Keratinocyte (primary cell): Measurements from ENCODE around the gene TBC1D8B. TPM values are rescaled to one million over a fixed set of nuclear protein-coding genes. Genes with fewer than 3 reads are reported as not detected.

Source experiments
- DNase-seq: peaks from one replicate; pipeline ENCODE4 v3.0.0-alpha.2; 2011; ENCODE audit warnings: low read depth, missing footprints, low spot score
- FAIRE-seq: peaks from 2 replicates; lab custom pipeline; 2011; peaks lifted over from hg19 to GRCh38; lab: Jason Lieb, UNC
- H2AFZ ChIP-seq: 2 replicates; pipeline ENCODE4 v1.6.0; 2012; ENCODE audit warnings: low read length, control low read depth, inconsistent platforms; ENCODE audit not compliant: control insufficient read depth
- H3K27ac ChIP-seq: 2 replicates; pipeline ENCODE4 v1.5.1; 2011; ENCODE audit warnings: low read length; ENCODE audit not compliant: control insufficient read depth, insufficient read depth
- H3K27me3 ChIP-seq: 3 replicates; pipeline ENCODE4 v1.6.0; 2011; ENCODE audit warnings: low read length; ENCODE audit not compliant: control insufficient read depth, insufficient read depth; ENCODE audit errors: extremely low read depth
- H3K36me3 ChIP-seq, 2 experiments: 2 replicates in 1 of 2; 3 replicates in 1 of 2; pipeline ENCODE4 v1.5.1; 2011; ENCODE audit warnings: low read length in 2 of 2, mild to moderate bottlenecking in 1 of 2; ENCODE audit not compliant: control insufficient read depth in 2 of 2, insufficient read depth in 2 of 2; ENCODE audit errors: extremely low read depth in 1 of 2
- H3K4me1 ChIP-seq: 3 replicates; pipeline ENCODE4 v1.5.1; 2011; ENCODE audit warnings: low read length; ENCODE audit not compliant: control insufficient read depth, insufficient read depth; ENCODE audit errors: extremely low read depth
- H3K4me2 ChIP-seq: 3 replicates; pipeline ENCODE4 v1.6.0; 2011; ENCODE audit warnings: low read depth, low read length; ENCODE audit not compliant: control insufficient read depth, insufficient read depth; ENCODE audit errors: extremely low read depth
- H3K4me3 ChIP-seq, 3 experiments: fragments of 200-600 bp in 1 of 3; sonication (generic) in 1 of 3; 2 replicates in 2 of 3; 3 replicates in 1 of 3; pipeline ENCODE4 v1.5.1; 2011 to 2016; ENCODE audit warnings: low read length in 3 of 3, mild to moderate bottlenecking in 3 of 3, control low read depth in 2 of 3, inconsistent platforms in 1 of 3, low read depth in 1 of 3, mixed read lengths in 1 of 3, mixed run types in 1 of 3, moderate library complexity in 1 of 3; ENCODE audit not compliant: control insufficient read depth in 2 of 3, insufficient read depth in 2 of 3; ENCODE audit errors: extremely low read depth in 1 of 3
- H3K79me2 ChIP-seq: 2 replicates; pipeline ENCODE4 v1.6.0; 2012; ENCODE audit warnings: low read length; ENCODE audit not compliant: control insufficient read depth, insufficient read depth
- H3K9ac ChIP-seq: 3 replicates; pipeline ENCODE4 v1.6.0; 2011; ENCODE audit warnings: low read length; ENCODE audit not compliant: control insufficient read depth, insufficient read depth; ENCODE audit errors: extremely low read depth
- H3K9me1 ChIP-seq: 3 replicates; pipeline ENCODE4 v1.6.0; 2011; ENCODE audit warnings: low read length; ENCODE audit not compliant: control insufficient read depth, insufficient read depth; ENCODE audit errors: extremely low read depth
- H3K9me3 ChIP-seq: 2 replicates; pipeline ENCODE4 v1.5.1; 2012; ENCODE audit warnings: low read depth, low read length; ENCODE audit not compliant: control insufficient read depth
- H4K20me1 ChIP-seq: 3 replicates; pipeline ENCODE4 v1.6.0; 2011; ENCODE audit warnings: low read length; ENCODE audit not compliant: control insufficient read depth, insufficient read depth; ENCODE audit errors: extremely low read depth
- EZH2 ChIP-seq: IDR thresholded peaks from one replicate; pipeline ENCODE4 v1.6.1; 2012; ENCODE audit warnings: inconsistent platforms, mild to moderate bottlenecking, low read length, moderate library complexity
- dilution Hi-C: fragments of 300-500 bp; cut with MboI; formaldehyde crosslinking; loops from one replicate; pipeline ENCODE4 v1.7.0; 2020; ENCODE audit warnings: low sequenced_read_pairs; ENCODE audit not compliant: extremely low pct_ligation_motif_present
- polyA plus RNA-seq, 5 experiments: library from polyadenylated mRNA; depleted of rRNA in 3 of 5; stranded (reverse) in 3 of 5; stranded (forward) in 1 of 5; unstranded in 1 of 5; fragments of >200 nt; gene quantifications; 1 replicate in 1 of 5; 2 replicates in 3 of 5; 3 replicates in 1 of 5; pipeline versions ENCODE4 v1.2.1 to v1.2.3, GENCODE V29; 2011 to 2012; ENCODE audit warnings: missing spikeins in 2 of 5, low read depth in 1 of 5, low replicate concordance in 1 of 5
- TF ChIP-seq, protein P1 (sequence below), 3 experiments: IDR thresholded peaks in 1 of 3; conservative IDR thresholded peaks in 1 of 3; optimal IDR thresholded peaks in 1 of 3; 2 replicates in 2 of 3; 3 replicates in 1 of 3; pipeline versions ENCODE3 to v1.5.1; 2011; ENCODE audit warnings: low read length in 3 of 3, mild to moderate bottlenecking in 3 of 3, moderate library complexity in 2 of 3, control low read depth in 1 of 3, inconsistent platforms in 1 of 3; ENCODE audit not compliant: insufficient read depth in 2 of 3; ENCODE audit errors: extremely low read depth in 1 of 3

The TBC1D8B gene
- polyA plus RNA-seq, 1 donor (not counting 4 experiments of a cell fraction or from before 2014, with no cell fraction given), result 5.4 TPM

- Histone ChIP-seq H3K27ac (no peak overlapping the region), H3K4me2 (no peak overlapping the region), H3K27me3 (peaks cover 7% of the 10 kb centered on the region), H3K4me3 (no peak overlapping the region), H3K9me3 (no peaks in the 10 kb centered on the region), H3K4me1 (peaks cover 13% of the 10 kb centered on the region), H2AFZ (no peak overlapping the region), H3K36me3 (no peaks in the 10 kb centered on the region), H3K79me2 (no peaks in the 10 kb centered on the region), H3K9ac (no peak overlapping the region), H4K20me1 (no peaks in the 10 kb centered on the region), H3K9me1 (no peaks in the 10 kb centered on the region)
- DNase-seq (no peak), FAIRE-seq (no peak)
- TF ChIP-seq, protein P1, sequence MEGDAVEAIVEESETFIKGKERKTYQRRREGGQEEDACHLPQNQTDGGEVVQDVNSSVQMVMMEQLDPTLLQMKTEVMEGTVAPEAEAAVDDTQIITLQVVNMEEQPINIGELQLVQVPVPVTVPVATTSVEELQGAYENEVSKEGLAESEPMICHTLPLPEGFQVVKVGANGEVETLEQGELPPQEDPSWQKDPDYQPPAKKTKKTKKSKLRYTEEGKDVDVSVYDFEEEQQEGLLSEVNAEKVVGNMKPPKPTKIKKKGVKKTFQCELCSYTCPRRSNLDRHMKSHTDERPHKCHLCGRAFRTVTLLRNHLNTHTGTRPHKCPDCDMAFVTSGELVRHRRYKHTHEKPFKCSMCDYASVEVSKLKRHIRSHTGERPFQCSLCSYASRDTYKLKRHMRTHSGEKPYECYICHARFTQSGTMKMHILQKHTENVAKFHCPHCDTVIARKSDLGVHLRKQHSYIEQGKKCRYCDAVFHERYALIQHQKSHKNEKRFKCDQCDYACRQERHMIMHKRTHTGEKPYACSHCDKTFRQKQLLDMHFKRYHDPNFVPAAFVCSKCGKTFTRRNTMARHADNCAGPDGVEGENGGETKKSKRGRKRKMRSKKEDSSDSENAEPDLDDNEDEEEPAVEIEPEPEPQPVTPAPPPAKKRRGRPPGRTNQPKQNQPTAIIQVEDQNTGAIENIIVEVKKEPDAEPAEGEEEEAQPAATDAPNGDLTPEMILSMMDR (optimal IDR thresholded peaks at IDR 0.05 in 1 of 3, IDR thresholded peaks at IDR 0.05 in 1 of 3, conservative IDR thresholded peaks at IDR 0.05 in 1 of 3; ENCODE audit: extremely low read depth in 1 of 3, insufficient read depth in 2 of 3, low read length in 3 of 3), result no peak
- no peak for TF ChIP-seq EZH2
- dilution Hi-C loops, result no loop called here
These were observed 96.8 kb downstream of the TBC1D8B start for GRCh38 chrX:106899276-106899675.

GRCh38 chrX:106899841-106900240 lies 97.4 kb downstream of the TBC1D8B start:
- Histone ChIP-seq H2AFZ (no peak overlapping the region), H3K4me1 (peaks cover 8% of the 10 kb centered on the region), H3K27me3 (peaks cover 7% of the 10 kb centered on the region), H3K27ac (no peak overlapping the region), H3K79me2 (no peaks in the 10 kb centered on the region), H4K20me1 (no peaks in the 10 kb centered on the region), H3K9ac (no peak overlapping the region), H3K4me3 (no peak overlapping the region), H3K9me3 (no peaks in the 10 kb centered on the region), H3K36me3 (no peaks in the 10 kb centered on the region), H3K4me2 (no peak overlapping the region), H3K9me1 (no peaks in the 10 kb centered on the region)
- FAIRE-seq (no peak), DNase-seq (no peak)
- dilution Hi-C loops, result no loop called here
- TF ChIP-seq, protein P1 (optimal IDR thresholded peaks at IDR 0.05 in 1 of 3, IDR thresholded peaks at IDR 0.05 in 1 of 3, conservative IDR thresholded peaks at IDR 0.05 in 1 of 3; ENCODE audit: extremely low read depth in 1 of 3, insufficient read depth in 2 of 3, low read length in 3 of 3), result no peak
